Raji (cell line): Measurements from ENCODE around the gene CATSPER1.
A peak's percentile ranks its signal among the peaks of the same experiment; 100 is the strongest.

Source experiments
- POLR2A ChIP-seq: IDR thresholded peaks from 2 replicates; pipeline ENCODE4 v1.6.1; 2011; ENCODE audit warnings: low read depth, low read length, control low read depth; ENCODE audit not compliant: insufficient read depth

Gene CATSPER1

DNA sequence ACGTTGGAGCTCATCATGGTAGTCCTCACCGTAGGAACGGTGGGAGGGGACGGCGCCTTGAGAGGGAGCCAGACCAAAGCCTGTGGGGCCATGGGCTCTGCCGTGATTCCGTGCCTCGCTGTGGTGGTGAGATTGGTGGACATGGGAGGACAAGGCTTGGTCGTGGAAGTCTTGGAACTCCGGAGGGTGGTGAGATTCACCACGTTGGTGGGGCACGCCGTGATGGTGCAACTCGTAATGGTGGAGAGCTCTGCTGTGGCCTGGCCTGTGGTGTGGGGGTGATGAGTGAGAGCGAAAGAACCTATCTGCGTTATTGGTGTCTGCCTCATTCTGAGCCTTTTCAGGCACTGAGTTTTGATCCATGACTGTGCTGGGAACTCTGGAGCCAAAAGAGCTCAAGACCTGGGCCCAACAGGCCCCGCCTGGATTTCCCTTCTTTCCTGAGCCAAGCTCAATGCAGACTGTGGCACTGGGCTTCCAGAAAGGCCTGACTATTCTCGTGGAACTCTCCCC, at the start of gene CATSPER1:
CATSPER1 (minus strand) TSS at position 463 of the 513 bp plus-strand sequence; CDS start at position 363, 100 bp downstream.
- TF ChIP-seq POLR2A, result no peak

DNA sequence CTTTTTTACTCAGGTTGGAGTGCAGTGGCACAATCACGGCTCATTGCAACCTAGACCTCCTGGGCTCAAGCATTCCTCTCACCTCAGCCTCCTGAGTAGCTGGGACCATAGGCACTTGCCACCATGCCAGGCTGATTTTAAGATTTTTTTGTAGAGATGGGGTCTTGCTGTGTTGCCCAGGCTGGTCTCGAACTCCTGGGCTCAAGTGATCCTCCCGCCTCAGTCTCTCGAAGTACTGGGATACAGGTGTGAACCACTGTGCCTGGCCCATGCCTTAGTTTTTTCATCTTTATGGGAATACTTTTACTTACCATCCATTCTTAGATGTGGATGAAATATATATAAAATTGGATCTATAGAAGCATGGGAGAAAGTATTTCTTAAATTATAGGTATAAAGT, 49.0 kb upstream of the CATSPER1 start:
- no peak for TF ChIP-seq POLR2A

DNA sequence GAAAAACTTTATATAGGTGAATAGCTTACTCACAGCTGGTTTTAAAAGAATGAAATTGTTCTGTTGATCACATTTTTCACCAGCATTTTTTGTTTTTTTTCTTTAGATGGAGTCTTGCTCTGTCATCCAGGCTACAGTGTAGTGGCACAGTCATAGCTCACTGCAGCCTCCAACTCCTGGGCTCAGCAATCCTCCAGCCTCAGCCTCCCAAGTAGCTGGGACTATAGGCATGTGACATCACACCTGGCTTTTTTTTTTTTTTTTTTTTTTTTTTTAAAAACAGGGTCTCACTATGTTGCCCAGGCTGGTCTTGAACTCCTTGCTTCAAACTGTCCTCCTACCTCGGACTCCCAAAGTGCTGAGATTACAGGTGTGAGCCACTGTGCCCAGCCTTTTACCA, 47.4 kb upstream of the CATSPER1 start:
- no peak for TF ChIP-seq POLR2A

DNA sequence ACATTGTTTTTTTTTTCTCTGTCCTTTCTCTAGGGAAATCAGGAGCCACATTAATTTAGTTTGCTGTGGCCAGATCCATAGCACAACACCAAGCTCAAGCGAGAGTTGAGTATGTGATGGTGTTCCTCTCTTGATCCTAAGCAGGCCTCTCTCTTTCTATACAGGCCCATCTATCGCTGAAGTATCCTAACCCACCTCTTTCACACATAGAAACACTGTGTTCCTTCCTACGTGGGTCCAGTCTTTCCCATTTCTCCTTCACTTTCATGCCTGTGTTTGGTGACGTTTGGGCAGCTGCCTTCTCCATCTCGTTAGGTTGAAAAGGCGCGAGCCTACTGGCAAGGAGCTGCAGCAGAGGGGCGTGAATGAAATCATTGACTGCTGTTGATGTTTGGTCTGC, 46.2 kb upstream of the CATSPER1 start:
- TF ChIP-seq POLR2A, result no peak

DNA sequence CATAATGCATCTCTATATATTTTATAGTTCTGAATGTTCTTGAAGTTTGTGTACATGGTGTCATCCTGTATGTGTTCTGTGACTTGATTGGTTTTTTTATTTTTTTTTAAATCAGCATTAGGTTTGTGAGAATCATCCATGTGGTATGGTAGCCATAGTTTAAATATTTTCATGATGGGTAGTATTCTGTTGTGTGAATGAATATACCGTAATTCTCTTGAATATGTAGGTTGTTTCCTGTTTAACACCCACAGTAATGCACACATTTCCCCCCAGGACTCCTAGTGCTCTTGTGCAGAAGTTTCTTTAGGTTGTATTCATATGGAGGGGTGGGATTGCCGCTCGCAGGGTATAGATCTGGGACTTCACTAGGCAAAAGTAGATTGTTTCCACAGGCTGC, 45.8 kb upstream of the CATSPER1 start:
- TF ChIP-seq POLR2A, result no peak

DNA sequence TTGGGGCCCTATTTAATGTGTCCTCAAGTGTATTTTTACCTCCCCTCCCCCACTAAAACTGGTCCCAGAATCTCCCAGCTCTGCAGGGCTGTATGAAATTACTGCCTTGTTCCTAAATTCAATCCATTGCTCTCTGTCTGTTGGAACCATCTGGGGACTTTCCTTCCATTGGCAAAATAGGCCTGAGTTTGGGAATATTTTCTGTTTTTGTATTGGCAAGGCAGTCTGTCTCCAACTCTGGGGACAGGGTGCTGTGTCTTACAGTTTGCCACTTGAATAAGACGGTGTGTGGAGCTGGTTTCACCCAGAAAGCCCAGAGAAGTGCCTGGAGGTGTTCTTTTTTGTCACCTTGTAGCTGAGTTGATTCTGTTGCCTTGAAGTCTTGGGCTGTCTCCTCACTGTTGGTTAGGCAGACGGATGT, 45.1 kb upstream of the CATSPER1 start:
- TF ChIP-seq POLR2A, result no peak

DNA sequence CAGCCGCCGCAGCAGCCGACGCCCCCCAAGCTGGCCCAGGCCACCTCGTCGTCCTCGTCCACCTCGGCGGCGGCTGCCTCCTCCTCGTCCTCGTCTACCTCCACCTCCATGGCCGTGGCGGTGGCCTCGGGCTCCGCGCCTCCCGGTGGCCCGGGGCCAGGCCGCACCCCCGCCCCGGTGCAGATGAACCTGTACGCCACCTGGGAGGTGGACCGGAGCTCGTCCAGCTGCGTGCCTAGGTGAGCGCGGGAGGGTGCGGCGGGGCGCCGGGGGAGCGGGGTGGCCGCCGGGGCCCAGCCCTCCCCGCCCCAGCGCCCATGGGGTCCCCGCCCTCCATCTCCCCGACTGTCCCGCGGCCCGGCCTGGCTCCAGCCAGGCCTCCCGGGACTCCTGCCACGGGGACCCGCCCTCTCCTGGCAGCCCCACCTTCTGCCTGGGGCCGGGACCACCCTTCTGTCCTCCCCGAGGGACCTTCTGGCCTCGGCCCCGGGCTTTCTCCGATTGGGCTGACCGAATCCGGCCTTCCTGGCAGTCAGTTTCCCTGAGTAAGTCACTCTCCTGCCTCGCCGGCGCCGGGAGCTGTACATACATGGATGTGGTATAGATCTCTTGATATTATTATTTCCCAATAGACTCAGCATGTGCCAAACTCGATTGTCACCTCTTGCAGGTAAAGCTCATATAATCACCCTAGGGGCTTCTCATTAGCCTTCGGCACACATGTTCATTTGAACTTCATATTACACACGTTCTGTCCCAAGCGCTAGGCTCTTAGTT, 44.5 kb upstream of the CATSPER1 start:
- no peak for TF ChIP-seq POLR2A

DNA sequence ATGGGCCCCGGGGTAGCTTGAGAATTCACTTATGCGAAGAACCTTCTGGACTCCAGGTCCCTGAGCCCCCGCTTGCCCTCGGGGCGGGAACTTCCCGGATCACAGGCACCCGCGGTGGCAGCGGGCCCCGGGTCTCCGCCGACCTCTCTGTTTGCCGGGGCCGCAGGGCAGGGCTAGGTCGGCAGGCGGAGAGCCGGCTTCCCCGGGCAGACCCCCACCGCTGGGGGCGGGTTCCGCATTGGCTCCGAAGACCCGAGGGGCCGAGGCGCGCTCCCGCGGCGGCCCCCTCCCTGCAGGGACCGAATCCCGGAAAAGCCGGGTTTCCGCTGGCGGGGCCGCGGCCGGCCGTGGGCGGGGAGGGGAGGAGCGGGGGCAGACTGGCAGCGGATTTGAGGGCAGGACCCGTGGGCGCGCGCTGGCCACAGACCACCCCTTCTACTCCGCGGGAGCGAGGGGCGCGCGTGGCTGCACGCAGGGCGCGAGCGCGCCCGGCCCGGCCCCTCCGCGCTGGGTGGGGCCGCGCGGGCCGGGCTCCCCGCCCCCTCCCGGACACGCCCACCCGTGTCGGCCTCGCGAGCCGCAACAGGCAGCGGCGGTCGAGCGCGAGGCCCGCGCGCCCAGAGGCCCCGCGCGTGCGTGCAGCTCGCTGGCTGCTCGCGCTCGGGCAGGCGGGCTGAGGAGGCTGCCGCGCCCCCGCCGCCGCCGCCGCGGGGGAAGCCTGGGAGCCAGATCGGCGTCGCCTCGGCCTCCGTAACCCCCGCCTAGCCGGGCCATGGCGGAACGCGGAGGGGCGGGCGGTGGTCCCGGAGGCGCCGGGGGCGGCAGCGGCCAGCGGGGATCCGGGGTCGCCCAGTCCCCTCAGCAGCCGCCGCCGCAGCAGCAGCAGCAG, 43.7 kb upstream of the CATSPER1 start, which contains the start of gene PACS1:
PACS1 (plus strand) TSS at position 558 of the 889 bp plus-strand sequence; CDS start at position 773, 215 bp downstream.
- peak; percentile 64 for TF ChIP-seq POLR2A

DNA sequence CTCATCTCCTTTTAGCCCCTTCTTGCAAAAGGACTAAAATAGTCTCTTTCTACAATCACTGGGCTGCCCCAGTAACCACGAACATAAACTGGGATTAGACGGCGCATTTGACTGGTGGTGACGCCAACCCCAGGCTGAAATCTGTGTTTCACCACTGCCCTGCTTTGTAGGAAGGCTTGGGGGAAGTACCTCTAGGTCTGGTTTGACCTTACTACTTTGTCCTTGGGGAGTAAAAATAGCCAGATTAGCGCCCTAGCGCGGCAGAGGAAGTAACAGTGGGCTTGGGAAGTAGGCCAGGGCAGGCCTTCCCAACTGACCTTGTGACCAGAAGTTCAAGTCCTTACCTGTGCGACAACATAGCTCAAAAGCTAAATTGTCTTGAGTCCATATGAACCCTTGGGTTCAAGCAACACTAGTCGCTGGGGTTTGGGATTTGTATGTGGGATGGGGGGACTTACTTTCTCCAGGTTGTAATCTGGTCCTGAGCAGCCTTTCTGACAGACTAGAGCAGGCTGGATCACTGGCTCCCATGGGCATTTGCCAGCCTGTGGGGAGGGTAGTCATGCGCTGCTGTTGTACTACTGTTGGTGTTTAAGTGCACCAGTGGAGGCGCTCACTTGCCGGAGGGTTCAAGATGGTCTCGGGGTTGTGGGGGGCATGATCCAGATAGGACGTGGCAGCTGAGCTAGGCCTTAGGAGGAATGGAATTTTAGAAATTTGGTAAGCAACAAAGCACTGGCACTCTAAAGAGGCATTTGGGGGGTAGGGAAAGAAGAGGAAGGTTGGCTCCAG, 42.8 kb upstream of the CATSPER1 start:
- no peak for TF ChIP-seq POLR2A

DNA sequence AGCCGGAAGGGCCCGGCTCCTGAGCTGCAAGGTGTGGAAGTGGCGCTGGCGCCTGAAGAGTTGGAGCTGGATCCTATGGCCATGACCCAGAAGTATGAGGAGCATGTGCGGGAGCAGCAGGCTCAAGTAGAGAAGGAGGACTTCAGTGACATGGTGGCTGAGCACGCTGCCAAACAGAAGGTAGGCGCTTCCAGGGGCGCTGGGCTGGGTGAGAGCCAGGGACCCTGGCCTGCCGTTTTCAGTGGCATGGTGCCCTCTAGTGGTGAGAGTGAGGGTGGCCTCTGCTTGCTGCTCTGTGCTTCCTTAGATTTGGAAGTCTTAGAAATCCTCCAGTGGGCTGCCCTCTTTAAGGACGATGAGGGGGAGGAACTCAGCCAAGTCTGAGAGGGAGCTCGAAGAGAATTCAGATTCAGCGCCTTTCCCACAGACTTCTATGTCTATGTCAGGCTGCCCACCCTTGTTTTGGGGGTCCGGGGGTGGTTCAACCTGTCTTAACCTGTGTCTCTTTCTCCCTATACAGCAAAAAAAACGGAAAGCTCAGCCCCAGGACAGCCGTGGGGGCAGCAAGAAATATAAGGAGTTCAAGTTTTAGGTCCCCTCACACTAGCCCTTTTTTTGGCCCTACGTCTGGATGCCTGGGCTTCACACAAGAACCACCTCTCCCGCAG, 42.0 kb upstream of the CATSPER1 start:
- no peak for TF ChIP-seq POLR2A

DNA sequence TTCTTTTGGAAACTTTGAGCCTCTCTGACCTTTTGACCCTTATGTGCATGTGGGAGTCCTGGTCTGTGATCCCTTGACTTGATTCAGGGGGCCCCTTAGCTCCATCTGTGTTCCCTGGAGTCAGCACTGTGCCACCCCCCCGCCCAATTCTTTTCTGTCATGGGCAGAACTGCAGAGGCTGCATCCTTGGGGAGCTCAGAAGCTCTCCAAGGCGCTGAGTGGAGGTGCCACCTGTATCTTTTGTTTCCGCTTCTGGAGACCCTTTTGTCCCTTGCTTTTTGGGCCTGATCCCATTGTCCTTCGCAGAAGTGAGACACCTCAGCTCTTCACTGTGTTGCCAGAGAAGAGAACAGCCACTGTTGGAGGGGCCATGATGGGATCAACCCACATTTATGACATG, 41.4 kb upstream of the CATSPER1 start:
- TF ChIP-seq POLR2A, result no peak

DNA sequence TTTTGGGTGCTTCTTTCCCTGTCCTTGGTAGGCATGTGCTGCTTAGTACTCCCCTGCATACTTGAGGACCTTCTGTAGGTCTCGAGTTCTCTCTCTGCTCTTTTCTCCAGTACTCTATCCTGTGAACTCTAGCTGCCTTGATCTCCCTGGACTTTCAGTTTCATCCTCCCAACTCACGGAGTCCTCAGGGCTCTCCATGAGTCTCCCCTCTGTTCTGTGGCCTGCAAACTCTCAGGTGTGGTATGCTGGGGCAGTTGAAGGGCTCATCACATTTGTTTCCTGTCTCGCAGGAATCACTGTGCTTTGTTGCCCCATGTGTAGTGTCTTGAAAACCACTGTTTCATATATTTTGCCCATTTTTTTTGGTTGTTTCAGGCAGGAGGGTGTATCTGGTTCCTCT, 40.5 kb upstream of the CATSPER1 start:
- TF ChIP-seq POLR2A, result no peak

DNA sequence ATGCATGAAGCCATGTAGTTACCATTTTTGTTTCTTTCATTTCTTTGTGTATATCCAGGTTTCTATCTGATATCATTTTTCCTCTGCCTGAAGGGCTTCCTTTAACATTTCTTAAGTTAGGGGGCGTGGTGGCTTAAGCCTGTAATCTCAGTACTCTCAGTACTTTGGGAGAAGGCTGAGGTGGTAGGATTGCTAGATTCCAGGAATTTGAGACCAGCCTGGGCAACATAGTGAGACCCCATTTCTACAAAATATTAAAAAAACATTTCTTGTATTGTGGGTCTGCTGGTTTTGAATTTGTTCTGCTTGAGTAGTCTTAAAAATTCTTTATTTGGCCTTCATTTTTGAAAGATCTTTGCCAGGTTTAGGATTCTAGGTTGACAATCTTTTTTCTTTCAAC, 38.3 kb upstream of the CATSPER1 start:
- no peak for TF ChIP-seq POLR2A

DNA sequence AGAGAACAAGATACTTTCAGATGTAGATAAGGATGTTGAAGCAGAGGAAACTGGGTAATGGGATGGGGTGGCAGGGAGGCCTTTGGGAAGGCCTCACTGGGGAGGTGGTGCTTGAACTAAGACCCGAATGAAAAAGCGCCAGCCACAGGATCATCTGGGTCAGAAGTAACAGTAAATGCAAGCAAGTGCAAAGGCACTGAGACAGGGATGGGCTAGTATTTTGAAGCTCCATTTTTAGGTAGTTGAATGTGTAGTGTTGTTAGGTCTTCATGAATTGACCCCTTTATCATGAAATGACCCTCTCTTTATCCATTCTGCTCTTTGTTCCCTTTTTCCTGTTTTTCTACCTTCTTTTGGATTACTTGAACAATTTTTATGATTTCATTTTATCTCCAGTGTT, 37.6 kb upstream of the CATSPER1 start:
- TF ChIP-seq POLR2A, result no peak
